ENCODE results near the gene AMBP.

The AMBP gene

DNA sequence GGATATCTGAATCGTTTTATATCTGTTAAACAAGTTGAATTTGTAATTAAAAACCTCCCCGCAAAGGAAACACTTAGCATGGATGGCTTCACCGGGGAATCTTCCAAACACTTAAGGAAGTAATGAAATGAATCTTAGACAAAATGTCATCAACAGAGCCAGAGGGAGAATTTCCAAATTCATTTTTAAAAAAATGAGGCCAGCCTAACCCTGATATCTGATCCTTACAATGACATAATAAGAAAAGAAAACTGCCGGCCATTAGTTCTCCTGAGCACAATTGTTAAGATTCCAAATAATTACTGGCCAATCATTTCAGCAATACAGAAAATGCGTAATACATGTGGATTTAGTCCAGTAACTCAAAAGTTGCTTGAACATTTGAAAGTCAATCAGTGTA is 27.1 kb upstream of the AMBP start (continued):
- TF ChIP-seq ZNF266 (tag by site-specific recombination; IDR thresholded peaks at IDR 0.05; ENCODE audit: low read depth) (no peak), ZNF561 (tag by site-specific recombination; IDR thresholded peaks at IDR 0.05; ENCODE audit: borderline replicate concordance) (no peak), ZIC2 (tag by site-specific recombination; IDR thresholded peaks at IDR 0.05) (no peak), BCL11A (tag by site-specific recombination; IDR thresholded peaks at IDR 0.05; ENCODE audit: low read depth) (no peak)
- TF ChIP-seq, protein P1, sequence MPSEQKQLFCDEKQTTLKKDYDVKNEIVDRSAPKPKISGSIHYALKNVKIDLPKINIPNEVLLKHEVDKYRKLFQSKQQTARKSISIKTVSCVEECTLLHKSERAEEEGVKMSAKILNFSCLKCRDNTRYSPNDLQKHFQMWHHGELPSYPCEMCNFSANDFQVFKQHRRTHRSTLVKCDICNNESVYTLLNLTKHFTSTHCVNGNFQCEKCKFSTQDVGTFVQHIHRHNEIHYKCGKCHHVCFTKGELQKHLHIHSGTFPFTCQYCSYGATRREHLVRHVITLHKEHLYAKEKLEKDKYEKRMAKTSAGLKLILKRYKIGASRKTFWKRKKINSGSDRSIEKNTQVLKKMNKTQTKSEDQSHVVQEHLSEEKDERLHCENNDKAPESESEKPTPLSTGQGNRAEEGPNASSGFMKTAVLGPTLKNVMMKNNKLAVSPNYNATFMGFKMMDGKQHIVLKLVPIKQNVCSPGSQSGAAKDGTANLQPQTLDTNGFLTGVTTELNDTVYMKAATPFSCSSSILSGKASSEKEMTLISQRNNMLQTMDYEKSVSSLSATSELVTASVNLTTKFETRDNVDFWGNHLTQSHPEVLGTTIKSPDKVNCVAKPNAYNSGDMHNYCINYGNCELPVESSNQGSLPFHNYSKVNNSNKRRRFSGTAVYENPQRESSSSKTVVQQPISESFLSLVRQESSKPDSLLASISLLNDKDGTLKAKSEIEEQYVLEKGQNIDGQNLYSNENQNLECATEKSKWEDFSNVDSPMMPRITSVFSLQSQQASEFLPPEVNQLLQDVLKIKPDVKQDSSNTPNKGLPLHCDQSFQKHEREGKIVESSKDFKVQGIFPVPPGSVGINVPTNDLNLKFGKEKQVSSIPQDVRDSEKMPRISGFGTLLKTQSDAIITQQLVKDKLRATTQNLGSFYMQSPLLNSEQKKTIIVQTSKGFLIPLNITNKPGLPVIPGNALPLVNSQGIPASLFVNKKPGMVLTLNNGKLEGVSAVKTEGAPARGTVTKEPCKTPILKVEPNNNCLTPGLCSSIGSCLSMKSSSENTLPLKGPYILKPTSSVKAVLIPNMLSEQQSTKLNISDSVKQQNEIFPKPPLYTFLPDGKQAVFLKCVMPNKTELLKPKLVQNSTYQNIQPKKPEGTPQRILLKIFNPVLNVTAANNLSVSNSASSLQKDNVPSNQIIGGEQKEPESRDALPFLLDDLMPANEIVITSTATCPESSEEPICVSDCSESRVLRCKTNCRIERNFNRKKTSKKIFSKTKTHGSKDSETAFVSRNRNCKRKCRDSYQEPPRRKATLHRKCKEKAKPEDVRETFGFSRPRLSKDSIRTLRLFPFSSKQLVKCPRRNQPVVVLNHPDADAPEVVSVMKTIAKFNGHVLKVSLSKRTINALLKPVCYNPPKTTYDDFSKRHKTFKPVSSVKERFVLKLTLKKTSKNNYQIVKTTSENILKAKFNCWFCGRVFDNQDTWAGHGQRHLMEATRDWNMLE (tag by site-specific recombination; conservative IDR thresholded peaks at IDR 0.05; ENCODE audit: low read depth), result no peak
- TF ChIP-seq, protein P2, sequence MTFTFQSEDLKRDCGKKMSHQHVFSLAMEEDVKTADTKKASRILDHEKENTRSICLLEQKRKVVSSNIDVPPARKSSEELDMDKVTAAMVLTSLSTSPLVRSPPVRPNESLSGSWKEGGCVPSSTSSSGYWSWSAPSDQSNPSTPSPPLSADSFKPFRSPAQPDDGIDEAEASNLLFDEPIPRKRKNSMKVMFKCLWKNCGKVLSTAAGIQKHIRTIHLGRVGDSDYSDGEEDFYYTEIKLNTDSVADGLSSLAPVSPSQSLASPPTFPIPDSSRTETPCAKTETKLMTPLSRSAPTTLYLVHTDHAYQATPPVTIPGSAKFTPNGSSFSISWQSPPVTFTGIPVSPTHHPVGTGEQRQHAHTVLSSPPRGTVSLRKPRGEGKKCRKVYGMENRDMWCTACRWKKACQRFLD (tag by site-specific recombination; IDR thresholded peaks at IDR 0.05), result no peak

DNA sequence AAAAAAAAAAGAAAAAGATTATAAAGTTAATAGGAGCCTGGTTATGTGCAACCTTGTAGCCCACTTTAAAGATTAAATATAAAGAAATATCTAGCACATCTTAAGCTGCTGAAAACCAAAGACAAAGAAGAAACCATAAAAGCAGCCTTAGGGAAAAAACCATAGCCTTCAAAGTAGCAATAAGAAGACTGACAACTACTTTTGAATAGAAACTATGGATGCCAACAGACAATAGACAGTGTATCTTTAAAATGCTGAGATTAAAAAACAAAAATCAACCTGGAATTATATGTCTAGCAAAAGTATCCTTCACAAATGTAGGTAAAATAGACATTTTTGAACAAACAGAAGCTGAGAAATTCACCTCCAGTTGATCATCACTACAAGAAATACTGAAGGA is 24.4 kb upstream of the AMBP start:
- Histone ChIP-seq H3K4me1 (ENCODE audit: control insufficient read depth, insufficient read depth, low read length) (no peaks in the 10 kb centered on the region), H3K36me3 (ENCODE audit: control insufficient read depth in 2 of 2, insufficient read depth in 1 of 2, low read length in 2 of 2) (no peaks in the 10 kb centered on the region), H3K4me3 (ENCODE audit: low read depth, low read length) (no peak overlapping the region), H3K27ac (ENCODE audit: extremely low read depth, low read depth, low read length) (no peak overlapping the region), H3K9me3 (ENCODE audit: control insufficient read depth, insufficient read depth, low read depth, low read length) (no peaks in the 10 kb centered on the region)
- ChIA-PET CTCF (interaction anchor here (0.6 to 2.2 kb wide), 3 partner anchors 20 to 514 kb away, joined by 3 to 17 read pairs (median 9); no protein-coding TSS in a partner anchor), POLR2A (no interaction called here)
- TF ChIP-seq TRIM28 (IDR thresholded peaks at IDR 0.05; ENCODE audit: borderline replicate concordance, low read length), result peak; percentile 69; the same call in 1 of the 2 replicates
- peak; percentile 77 for TF ChIP-seq SETDB1 (IDR thresholded peaks at IDR 0.05; ENCODE audit: insufficient read length, low read length)
- no peak for TF ChIP-seq ZNF624 (tag by site-specific recombination; IDR thresholded peaks at IDR 0.05)
- no peak for TF ChIP-seq OSR2 (tag by site-specific recombination; IDR thresholded peaks at IDR 0.05)

DNA sequence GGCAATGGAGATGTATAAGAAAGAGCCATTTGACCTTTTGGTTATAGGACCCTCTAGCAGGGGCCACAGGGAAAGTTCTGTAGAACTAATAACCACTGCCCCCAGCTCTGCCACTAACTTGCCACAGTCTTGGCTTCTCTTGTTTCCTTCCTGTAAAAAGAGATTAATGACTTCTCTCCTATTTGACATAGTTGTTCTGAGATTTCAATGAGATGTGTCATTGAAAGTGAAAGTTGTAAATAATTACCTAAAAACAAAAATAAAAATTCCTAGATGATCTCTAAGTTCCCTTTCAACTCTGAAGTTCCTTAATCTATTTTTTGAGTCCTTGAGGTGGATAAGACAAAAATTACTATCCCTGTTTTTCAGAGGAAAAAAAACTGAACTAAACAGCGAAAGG is 22.4 kb upstream of the AMBP start:
- no peaks in the 10 kb centered on the region for H3K9me3 ChIP-seq (ENCODE audit: control insufficient read depth, insufficient read depth, low read depth, low read length)
- no peaks in the 10 kb centered on the region for H3K4me1 ChIP-seq (ENCODE audit: control insufficient read depth, insufficient read depth, low read length)
- H3K4me3 ChIP-seq (ENCODE audit: low read depth, low read length), result no peak overlapping the region
- no peak for TF ChIP-seq HOXD13 (CRISPR knock-in tag; IDR thresholded peaks at IDR 0.05; ENCODE audit: borderline replicate concordance)
- TF ChIP-seq ZIC2 (tag by site-specific recombination; IDR thresholded peaks at IDR 0.05), result no peak
- TF ChIP-seq ZNF558 (tag by site-specific recombination; IDR thresholded peaks at IDR 0.05), result no peak
- TF ChIP-seq ZNF76 (tag by site-specific recombination; IDR thresholded peaks at IDR 0.05; ENCODE audit: borderline replicate concordance, low read depth), result no peak
- TF ChIP-seq GLIS1 (tag by site-specific recombination; IDR thresholded peaks at IDR 0.05), result no peak
- no peak for TF ChIP-seq ZNF596 (tag by site-specific recombination; IDR thresholded peaks at IDR 0.05)
- TF ChIP-seq, protein P3, sequence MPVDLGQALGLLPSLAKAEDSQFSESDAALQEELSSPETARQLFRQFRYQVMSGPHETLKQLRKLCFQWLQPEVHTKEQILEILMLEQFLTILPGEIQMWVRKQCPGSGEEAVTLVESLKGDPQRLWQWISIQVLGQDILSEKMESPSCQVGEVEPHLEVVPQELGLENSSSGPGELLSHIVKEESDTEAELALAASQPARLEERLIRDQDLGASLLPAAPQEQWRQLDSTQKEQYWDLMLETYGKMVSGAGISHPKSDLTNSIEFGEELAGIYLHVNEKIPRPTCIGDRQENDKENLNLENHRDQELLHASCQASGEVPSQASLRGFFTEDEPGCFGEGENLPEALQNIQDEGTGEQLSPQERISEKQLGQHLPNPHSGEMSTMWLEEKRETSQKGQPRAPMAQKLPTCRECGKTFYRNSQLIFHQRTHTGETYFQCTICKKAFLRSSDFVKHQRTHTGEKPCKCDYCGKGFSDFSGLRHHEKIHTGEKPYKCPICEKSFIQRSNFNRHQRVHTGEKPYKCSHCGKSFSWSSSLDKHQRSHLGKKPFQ (tag by site-specific recombination; IDR thresholded peaks at IDR 0.05), result no peak
- TF ChIP-seq ZNF391 (tag by site-specific recombination; IDR thresholded peaks at IDR 0.05; ENCODE audit: borderline replicate concordance, low read depth), result no peak
- TF ChIP-seq ZNF548 (tag by site-specific recombination; IDR thresholded peaks at IDR 0.05), result no peak
- TF ChIP-seq, protein P4, sequence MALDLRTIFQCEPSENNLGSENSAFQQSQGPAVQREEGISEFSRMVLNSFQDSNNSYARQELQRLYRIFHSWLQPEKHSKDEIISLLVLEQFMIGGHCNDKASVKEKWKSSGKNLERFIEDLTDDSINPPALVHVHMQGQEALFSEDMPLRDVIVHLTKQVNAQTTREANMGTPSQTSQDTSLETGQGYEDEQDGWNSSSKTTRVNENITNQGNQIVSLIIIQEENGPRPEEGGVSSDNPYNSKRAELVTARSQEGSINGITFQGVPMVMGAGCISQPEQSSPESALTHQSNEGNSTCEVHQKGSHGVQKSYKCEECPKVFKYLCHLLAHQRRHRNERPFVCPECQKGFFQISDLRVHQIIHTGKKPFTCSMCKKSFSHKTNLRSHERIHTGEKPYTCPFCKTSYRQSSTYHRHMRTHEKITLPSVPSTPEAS (tag by site-specific recombination; IDR thresholded peaks at IDR 0.05), result no peak
- no peak for TF ChIP-seq ZNF19 (tag by site-specific recombination; IDR thresholded peaks at IDR 0.05; ENCODE audit: low read depth)
- no peak for TF ChIP-seq ZNF335 (tag by site-specific recombination; conservative IDR thresholded peaks at IDR 0.05)
- ChIA-PET POLR2A (no interaction called here), CTCF (interaction anchor here (0.8 to 3.6 kb wide), 4 partner anchors 9 to 190 kb away, joined by 3 to 25 read pairs (median 12); no protein-coding TSS in a partner anchor)
- H3K36me3 ChIP-seq (ENCODE audit: control insufficient read depth in 2 of 2, insufficient read depth in 1 of 2, low read length in 2 of 2), result no peaks in the 10 kb centered on the region
- no peak overlapping the region for H3K27ac ChIP-seq (ENCODE audit: extremely low read depth, low read depth, low read length)
